ENCODE results near the gene SRGAP3.

DNA sequence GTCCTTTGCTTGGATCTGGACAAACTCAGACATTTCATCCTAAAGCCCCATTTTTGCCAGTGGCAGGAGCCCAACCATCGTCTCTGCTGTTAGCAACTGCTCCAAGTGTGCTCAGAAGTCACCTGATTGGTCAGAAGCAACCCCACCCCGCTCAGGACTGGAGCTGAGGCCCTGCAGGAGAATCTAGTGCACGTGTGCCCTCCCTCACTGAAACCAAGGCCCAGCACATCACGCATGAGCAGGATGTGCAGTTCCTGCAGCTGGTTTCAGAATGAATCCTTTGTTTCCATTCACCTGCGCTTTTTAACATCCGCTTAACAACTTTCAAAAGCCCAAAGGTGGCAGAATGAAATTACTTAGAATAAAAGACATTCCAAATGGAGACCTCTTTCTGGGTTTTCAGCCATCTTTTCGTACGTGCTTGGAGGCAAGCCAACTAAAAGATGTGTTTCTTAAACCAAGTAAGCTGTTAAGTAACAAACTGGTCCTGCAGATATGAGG lies 81.2 kb downstream of the SRGAP3 start:
- TF ChIP-seq, protein P1, sequence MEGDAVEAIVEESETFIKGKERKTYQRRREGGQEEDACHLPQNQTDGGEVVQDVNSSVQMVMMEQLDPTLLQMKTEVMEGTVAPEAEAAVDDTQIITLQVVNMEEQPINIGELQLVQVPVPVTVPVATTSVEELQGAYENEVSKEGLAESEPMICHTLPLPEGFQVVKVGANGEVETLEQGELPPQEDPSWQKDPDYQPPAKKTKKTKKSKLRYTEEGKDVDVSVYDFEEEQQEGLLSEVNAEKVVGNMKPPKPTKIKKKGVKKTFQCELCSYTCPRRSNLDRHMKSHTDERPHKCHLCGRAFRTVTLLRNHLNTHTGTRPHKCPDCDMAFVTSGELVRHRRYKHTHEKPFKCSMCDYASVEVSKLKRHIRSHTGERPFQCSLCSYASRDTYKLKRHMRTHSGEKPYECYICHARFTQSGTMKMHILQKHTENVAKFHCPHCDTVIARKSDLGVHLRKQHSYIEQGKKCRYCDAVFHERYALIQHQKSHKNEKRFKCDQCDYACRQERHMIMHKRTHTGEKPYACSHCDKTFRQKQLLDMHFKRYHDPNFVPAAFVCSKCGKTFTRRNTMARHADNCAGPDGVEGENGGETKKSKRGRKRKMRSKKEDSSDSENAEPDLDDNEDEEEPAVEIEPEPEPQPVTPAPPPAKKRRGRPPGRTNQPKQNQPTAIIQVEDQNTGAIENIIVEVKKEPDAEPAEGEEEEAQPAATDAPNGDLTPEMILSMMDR (IDR thresholded peaks at IDR 0.05), result no peak
- TF ChIP-seq CREB1 (CRISPR knock-in tag; IDR thresholded peaks at IDR 0.05), result no peak
- TF ChIP-seq, protein P2, sequence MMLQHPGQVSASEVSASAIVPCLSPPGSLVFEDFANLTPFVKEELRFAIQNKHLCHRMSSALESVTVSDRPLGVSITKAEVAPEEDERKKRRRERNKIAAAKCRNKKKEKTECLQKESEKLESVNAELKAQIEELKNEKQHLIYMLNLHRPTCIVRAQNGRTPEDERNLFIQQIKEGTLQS (CRISPR knock-in tag; conservative IDR thresholded peaks at IDR 0.05), result no peak
- TF ChIP-seq SP1 (CRISPR knock-in tag; conservative IDR thresholded peaks at IDR 0.05), result no peak
- TF ChIP-seq, protein P3, sequence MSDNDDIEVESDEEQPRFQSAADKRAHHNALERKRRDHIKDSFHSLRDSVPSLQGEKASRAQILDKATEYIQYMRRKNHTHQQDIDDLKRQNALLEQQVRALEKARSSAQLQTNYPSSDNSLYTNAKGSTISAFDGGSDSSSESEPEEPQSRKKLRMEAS (CRISPR knock-in tag; IDR thresholded peaks at IDR 0.05), result 0 out of 2 replicates have a peak, but pooled peaks have one; percentile 26
- TF ChIP-seq, protein P4, sequence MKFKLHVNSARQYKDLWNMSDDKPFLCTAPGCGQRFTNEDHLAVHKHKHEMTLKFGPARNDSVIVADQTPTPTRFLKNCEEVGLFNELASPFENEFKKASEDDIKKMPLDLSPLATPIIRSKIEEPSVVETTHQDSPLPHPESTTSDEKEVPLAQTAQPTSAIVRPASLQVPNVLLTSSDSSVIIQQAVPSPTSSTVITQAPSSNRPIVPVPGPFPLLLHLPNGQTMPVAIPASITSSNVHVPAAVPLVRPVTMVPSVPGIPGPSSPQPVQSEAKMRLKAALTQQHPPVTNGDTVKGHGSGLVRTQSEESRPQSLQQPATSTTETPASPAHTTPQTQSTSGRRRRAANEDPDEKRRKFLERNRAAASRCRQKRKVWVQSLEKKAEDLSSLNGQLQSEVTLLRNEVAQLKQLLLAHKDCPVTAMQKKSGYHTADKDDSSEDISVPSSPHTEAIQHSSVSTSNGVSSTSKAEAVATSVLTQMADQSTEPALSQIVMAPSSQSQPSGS (CRISPR knock-in tag; IDR thresholded peaks at IDR 0.05; ENCODE audit: borderline replicate concordance, low read depth), result no peak
- no peak for TF ChIP-seq TCF7 (CRISPR knock-in tag; IDR thresholded peaks at IDR 0.05; ENCODE audit: low read depth)
- TF ChIP-seq, protein P5, sequence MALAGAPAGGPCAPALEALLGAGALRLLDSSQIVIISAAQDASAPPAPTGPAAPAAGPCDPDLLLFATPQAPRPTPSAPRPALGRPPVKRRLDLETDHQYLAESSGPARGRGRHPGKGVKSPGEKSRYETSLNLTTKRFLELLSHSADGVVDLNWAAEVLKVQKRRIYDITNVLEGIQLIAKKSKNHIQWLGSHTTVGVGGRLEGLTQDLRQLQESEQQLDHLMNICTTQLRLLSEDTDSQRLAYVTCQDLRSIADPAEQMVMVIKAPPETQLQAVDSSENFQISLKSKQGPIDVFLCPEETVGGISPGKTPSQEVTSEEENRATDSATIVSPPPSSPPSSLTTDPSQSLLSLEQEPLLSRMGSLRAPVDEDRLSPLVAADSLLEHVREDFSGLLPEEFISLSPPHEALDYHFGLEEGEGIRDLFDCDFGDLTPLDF (CRISPR knock-in tag; IDR thresholded peaks at IDR 0.05), result no peak
- TF ChIP-seq FOXK1 (CRISPR knock-in tag; IDR thresholded peaks at IDR 0.05), result no peak
- TF ChIP-seq ZNF317 (CRISPR knock-in tag; IDR thresholded peaks at IDR 0.05; ENCODE audit: borderline replicate concordance, low read depth), result no peak

Measured in WTC11 (cell line).